AG04450 (cell line): ENCODE data around the gene RPUSD4. TPM values are rescaled to one million over a fixed set of nuclear protein-coding genes. Genes with fewer than 3 reads are reported as not detected.

Experiments
- CTCF ChIA-PET: fragments of 300-600, 350-600 bp; formaldehyde crosslinking; extraction: SDS; loops from one replicate; lab custom pipeline; 2022; ENCODE audit warnings: antibody characterized with exemption, inconsistent platforms; lab: Charles Lee
- POLR2A ChIA-PET: fragments of 350-600 bp; formaldehyde crosslinking; extraction: SDS; loops from one replicate; lab custom pipeline; 2021; ENCODE audit warnings: antibody characterized with exemption, inconsistent platforms; lab: Yijun Ruan, JAX
- DNase-seq: peaks from one replicate; pipeline ENCODE4 v3.0.0-alpha.2; 2011; ENCODE audit warnings: low read depth, low spot score
- H3K27ac ChIP-seq: one replicate; pipeline ENCODE4 v1.5.1; 2012; ENCODE audit warnings: low read depth, low read length, control low read depth
- H3K27me3 ChIP-seq: one replicate; pipeline ENCODE4 v1.6.0; 2012; ENCODE audit warnings: low read length; ENCODE audit not compliant: control insufficient read depth, insufficient read depth
- H3K4me3 ChIP-seq: 2 replicates; pipeline ENCODE4 v1.5.1; 2011; ENCODE audit warnings: mild to moderate bottlenecking, low read depth, low read length, control low read depth
- H3K9me3 ChIP-seq: 2 replicates; pipeline ENCODE4 v1.5.1; 2012; ENCODE audit warnings: low read length; ENCODE audit not compliant: control insufficient read depth, insufficient read depth
- CTCF ChIP-seq: IDR thresholded peaks from 2 replicates; pipeline ENCODE4 v1.5.1; 2011; ENCODE audit warnings: low read depth, low read length, control low read depth, inconsistent platforms
- polyA plus RNA-seq: library from polyadenylated mRNA; depleted of rRNA; stranded (reverse); fragments of >200 nt; gene quantifications from 2 replicates; pipeline ENCODE4 v1.2.3, GENCODE V29; 2011

Gene RPUSD4
- polyA plus RNA-seq, 1 experiment: 22.0 TPM

- Histone ChIP-seq H3K4me3 (no peak overlapping the region), H3K27ac (no peak overlapping the region), H3K27me3 (no peaks in the 10 kb centered on the region), H3K9me3 (no peaks in the 10 kb centered on the region)
- POLR2A ChIA-PET: interaction anchor here (1.0 kb wide), 1 partner anchor 19 kb away, joined by 3 read pairs; no protein-coding TSS in a partner anchor
- peak; percentile 36 for DNase-seq
- no peak for TF ChIP-seq CTCF
- CTCF ChIA-PET: interaction anchor here (1.6 to 2.9 kb wide), 2 partner anchors 38 to 309 kb away, joined by 6 to 9 read pairs; no protein-coding TSS in a partner anchor
These were observed 20.4 kb upstream of the RPUSD4 start for GRCh38 chr11:126231725-126232459.

- Histone ChIP-seq H3K27me3 (no peaks in the 10 kb centered on the region), H3K27ac (peak overlapping the region; percentile 11), H3K9me3 (no peaks in the 10 kb centered on the region), H3K4me3 (no peak overlapping the region)
- no peak for TF ChIP-seq CTCF
- ChIA-PET CTCF (interaction anchor here (1.1 to 2.9 kb wide), 3 partner anchors 10 to 307 kb away, joined by 3 to 9 read pairs (median 6); no protein-coding TSS in a partner anchor), POLR2A (no interaction called here)
- DNase-seq: peak; percentile 32
These were observed 18.5 kb upstream of the RPUSD4 start for GRCh38 chr11:126229858-126230540.

- CTCF ChIA-PET: interaction anchor here (0.6 to 0.7 kb wide), 4 partner anchors 10 to 33 kb away, joined by 3 to 5 read pairs (median 3); no protein-coding TSS in a partner anchor
- TF ChIP-seq CTCF: no peak
- DNase-seq: no peak
- POLR2A ChIA-PET: no interaction called here
- H3K27ac ChIP-seq: no peak overlapping the region
- no peaks in the 10 kb centered on the region for H3K9me3 ChIP-seq
- no peak overlapping the region for H3K4me3 ChIP-seq
- H3K27me3 ChIP-seq: no peaks in the 10 kb centered on the region
These were observed 15.1 kb upstream of the RPUSD4 start for GRCh38 chr11:126226334-126227084.

GRCh38 chr11:126225295-126225665 lies 13.8 kb upstream of the RPUSD4 start:
- no peak overlapping the region for H3K27ac ChIP-seq
- no peak overlapping the region for H3K4me3 ChIP-seq
- DNase-seq: no peak
- no peaks in the 10 kb centered on the region for H3K9me3 ChIP-seq
- POLR2A ChIA-PET: interaction anchor here (1.0 kb wide), 1 partner anchor 13 kb away, joined by 3 read pairs; no protein-coding TSS in a partner anchor
- CTCF ChIA-PET: interaction anchor here (0.8 kb wide), 1 partner anchor 303 kb away, joined by 3 read pairs; no protein-coding TSS in a partner anchor
- no peaks in the 10 kb centered on the region for H3K27me3 ChIP-seq
- no peak for TF ChIP-seq CTCF
